ENCODE data around the gene ZNF12.
A peak's percentile ranks its signal among the peaks of the same experiment; 100 is the strongest.
"Not testable (repeated sequence)": the region's sequence is repeated elsewhere in the genome, so short reads cannot be mapped to it uniquely, and the experiment has no call there.

The ZNF12 gene

DNA sequence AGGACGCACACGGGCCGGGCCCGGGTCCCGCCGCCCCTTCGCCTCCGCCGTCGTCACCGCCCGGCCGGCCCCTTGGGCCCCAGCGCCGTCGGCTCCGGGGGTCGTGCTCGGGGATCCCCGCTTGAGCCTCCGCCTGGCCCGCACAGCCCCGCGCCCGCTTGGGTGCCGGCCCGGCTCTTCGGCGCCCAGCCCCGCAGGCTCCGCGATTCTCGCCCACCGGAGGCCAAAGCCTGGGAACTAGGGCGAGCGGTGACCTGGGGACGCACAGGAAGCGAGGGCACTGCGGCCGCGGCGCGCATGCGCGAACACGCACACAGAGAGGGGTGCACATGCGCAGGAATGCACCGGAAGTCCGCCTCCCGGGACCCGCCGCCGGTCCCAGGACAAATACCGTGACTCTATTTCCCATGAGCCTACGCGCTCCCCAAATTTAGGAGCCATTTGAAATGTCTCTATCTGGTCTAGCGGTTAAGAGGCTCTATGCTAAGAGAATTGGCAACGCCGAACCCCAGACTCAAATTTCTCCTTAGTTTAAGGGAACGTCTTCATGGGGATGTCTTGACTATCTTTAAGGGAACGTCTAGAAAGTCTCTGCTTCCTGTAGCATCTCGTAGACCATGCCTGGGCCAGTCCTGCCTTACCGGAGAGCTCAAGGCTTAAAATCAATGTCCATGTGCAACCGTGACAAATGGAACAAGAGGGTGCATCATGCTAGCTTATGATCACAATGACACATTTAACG, at the start of gene ZNF12:
ZNF12 (minus strand) TSS at position 282 of the 742 bp plus-strand sequence. CDS start 1,774 bp downstream, outside the sequence.
- peak; percentile 91 for DNase-seq

DNA sequence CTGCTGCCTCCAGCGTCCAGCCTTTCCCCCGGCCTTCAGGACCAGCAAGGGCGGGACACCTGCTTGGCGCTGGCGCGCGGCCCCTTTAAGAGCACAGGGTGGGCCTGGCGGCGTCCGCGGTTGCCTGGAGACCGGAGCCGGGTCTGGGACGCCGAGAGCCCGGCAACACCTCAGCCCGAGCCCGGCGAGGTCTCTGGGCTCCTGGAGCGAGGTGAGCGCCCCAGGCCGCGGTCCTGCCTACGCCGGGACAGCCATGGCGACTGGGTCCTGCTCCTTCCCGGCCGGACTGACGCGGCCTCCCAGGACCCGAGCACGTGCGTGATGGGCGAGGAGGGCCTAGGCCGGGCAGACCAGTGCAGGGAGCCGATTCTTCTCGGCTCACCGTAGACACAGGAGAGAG, 47.2 kb upstream of the ZNF12 start, which contains the start of gene RSPH10B2:
RSPH10B2 (plus strand) TSS at position 140 of the 400 bp plus-strand sequence. CDS start 3,575 bp downstream, outside the sequence.
- DNase-seq: not testable (repeated sequence)

- DNase-seq: not testable (repeated sequence)
Observed at GRCh38 chr7:6750173-6750572, 43.4 kb upstream of the ZNF12 start.

GRCh38 chr7:6749335-6749734, 42.6 kb upstream of the ZNF12 start:
- not testable (repeated sequence) for DNase-seq

DNA sequence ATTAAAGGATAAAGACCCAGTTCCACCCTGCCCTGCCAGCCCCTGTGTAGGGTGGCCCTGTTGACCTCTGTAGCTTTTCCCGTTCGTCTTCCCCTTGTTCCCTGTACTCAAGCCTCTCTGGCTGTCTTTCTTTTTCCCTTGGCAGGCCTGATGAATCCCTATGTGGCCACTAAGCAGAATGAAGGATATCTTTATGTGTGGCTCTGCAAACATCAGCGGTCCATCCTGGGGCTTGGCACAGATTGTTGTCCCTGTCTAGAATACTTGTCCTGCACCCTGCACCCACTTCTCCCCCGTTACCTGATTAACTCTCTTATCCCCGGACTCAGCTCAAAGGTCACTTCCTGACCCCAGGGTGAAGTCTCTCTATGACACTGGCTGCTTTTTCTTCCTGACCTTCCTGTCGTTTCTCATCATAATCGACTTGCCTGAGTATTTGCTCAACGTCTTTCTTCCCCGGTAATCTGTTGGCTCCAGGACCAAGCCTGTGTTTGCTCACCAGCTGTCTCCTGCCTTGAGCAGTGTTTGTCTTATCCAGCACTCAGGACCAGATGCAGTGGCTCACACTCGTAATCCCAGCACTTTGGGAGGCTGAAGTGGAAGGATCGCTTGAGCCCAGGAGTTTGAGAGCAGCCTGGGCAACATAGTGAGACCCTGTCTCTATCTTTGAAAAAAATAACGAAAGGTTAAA, 37.8 kb upstream of the ZNF12 start:
- not testable (repeated sequence) for DNase-seq

DNA sequence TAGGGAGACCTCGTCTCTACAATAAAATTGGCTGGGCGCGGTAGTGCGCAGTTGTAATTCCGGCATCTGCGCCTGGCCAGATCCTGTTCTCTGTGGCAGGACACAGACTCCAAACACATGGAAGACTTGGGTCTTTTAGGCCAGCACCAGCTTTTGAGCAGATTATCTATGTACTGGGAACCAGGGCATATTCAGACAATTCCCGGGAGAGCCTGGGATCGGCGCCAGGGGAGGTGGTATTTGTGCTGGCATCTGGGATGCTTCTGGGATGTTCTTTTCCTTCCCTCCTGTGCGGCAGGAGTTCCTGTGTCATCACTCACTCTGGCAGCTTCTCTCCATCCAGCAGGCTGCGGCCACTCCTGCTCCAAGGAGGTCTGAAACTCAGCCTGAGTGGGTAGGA, 31.7 kb upstream of the ZNF12 start:
- not testable (repeated sequence) for DNase-seq

DNA sequence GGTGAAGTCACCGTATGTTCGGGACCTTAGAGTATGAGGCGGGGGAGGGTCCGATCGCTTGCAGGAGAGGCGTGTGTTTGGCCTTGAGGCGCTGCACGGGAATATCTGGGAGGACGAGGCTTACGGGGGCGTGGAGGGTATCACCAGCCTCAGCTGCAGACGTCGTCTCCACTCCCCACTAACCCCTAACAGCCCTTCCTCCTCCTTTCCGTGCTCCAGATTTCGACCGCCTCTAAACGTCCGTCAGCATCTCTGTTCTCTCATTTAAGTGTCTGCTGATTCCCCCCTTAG, 23.5 kb upstream of the ZNF12 start:
- DNase-seq: no peak

GRCh38 chr7:6729492-6730342, 23.0 kb upstream of the ZNF12 start:
- DNase-seq: peak; percentile 88

- DNase-seq: not testable (repeated sequence)
Observed at GRCh38 chr7:6728893-6729491, 22.2 kb upstream of the ZNF12 start.

- DNase-seq: no peak
Observed at GRCh38 chr7:6727663-6728062, 20.9 kb upstream of the ZNF12 start.

- DNase-seq: not testable (repeated sequence)
Observed at GRCh38 chr7:6726341-6726740, 19.6 kb upstream of the ZNF12 start.

DNA sequence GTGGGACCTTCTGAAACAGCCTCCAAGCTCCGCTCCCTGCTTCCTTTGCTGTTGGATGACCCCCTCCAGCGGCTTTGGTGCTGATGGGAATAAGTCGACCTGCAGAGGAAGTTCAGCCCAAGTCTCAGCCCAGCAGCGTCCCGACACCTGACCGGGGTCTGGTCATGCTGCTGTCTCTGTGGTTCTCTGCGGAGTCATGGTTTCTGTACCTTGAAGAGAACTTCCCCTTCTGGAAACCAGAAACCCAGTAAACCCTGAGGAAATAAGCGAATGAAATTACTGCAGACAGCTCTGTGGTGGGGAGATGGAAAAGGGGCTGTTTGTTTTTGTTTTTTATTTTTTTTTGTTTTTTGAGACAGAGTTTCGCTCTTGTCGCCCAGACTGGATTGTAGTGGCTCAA, 18.3 kb upstream of the ZNF12 start:
- no peak for DNase-seq

- DNase-seq: not testable (repeated sequence)
Observed at GRCh38 chr7:6724351-6724750, 17.6 kb upstream of the ZNF12 start.

- DNase-seq: no peak
Observed at GRCh38 chr7:6718124-6718523, 11.4 kb upstream of the ZNF12 start.

DNA sequence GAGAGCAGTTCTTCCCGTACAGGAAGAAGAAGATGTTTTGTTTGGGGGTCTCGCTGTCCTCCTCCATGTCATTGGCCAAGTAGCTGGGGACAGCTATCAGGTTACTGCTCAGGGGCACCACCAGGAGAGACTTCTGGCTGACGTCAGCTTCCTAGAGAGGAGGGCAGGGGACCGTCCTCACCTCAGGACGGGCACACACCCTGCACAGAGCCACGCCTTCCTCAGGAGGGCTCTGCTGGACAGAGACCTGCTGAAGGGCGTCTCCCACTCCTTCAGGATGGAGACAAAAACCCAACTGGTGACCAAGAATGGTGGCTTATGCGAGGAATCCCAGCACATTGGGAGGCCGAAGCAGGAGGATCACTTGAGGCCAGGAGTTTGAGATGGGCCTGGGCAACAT, 9.2 kb upstream of the ZNF12 start:
- DNase-seq: not testable (repeated sequence)

- DNase-seq: no peak
Observed at GRCh38 chr7:6714360-6714759, 7.6 kb upstream of the ZNF12 start.

DNA sequence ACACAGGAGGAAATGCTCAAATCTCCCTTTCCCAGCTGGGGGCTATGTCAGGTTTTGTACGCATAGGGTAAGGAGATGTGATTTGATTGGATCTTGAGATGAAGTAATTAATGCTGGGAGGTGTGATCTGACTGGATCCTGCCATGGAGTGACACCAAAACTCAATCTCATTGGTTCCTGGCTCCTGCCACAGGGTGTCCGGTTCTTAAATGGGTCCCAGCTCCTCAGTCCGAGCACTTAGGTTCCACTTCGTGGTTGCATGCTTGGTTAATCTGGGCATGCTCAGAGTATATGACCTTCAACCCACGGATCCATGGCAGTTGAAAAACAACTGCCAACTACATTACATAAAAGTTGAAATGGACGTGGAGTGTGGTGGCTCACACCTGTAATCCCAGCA, 3.1 kb upstream of the ZNF12 start:
- DNase-seq: no peak

DNA sequence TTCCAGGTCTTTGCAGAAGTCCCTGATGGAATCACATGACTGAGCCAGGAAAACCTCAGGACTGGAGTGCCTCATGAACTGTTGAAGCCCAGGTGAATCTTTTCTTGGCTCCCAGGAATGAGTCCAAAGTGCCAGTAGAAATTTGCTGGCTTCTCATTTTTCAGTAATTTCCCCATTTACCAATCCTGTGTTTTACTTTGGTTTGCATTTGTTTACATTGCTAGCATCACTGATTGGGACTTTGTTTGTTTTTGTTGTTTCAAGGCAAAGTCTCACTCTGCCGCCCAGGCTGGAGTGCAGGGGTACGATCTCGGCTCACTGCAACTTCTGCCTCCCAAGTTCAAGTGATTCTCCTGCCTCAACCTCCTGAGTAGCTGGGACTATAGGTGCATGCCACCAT, 1.6 kb upstream of the ZNF12 start:
- no peak for DNase-seq

- no peak for DNase-seq
Observed at GRCh38 chr7:6705959-6706665, 635 bp downstream of the ZNF12 start.

DNA sequence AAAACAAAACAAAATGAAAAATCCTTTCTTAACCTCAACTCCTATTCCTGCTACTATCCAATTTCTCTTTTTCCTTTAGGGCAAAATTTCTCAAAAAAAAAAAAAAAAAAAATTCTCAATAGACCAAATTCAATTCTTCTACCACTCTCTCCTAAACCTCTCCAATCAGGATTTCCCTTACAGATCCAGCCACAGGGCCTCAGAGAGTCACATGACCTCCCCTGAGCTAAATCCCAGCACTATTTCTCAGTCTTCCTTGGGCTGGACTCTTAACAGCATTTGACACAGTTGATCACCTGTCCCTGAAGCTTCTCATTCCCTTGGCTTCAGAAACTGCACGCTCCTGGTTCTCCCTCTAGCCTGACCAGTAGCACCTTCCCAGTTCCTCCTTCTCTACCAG, 4.9 kb downstream of the ZNF12 start:
- DNase-seq: no peak

- no peak for DNase-seq
Observed at GRCh38 chr7:6700793-6701192, 6.0 kb downstream of the ZNF12 start.

DNA sequence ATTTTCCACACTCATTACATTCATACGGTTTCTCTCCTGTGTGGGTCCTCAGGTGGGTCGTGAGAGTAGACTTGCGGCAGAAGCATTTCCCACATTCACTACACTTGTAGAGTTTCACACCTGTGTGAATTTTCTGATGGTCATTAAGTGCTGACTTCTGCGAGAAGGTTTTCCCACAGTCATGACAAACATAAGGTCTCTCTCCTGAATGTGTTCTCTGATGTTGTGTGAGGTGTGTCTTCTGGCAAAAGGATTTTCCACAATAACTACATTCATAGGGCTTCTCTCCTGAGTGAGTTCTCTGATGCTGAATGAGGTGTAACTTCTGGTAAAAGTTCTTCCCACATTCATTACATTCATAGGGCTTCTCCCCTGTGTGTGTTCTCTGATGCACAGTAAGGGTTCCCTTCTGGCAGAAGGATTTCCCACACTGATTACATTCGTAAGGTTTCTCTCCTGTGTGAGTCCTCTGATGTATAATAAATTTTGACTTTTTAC, 15.1 kb downstream of the ZNF12 start:
- no peak for DNase-seq

All from DMS79 treated with DMSO at 0.1 percent for 48 hours (cell line).